TTC549 (cell line): ENCODE results near the gene LTC4S.
"Not testable (repeated sequence)": the region's sequence is repeated elsewhere in the genome, so short reads cannot be mapped to it uniquely, and the experiment has no call there.

Experiments used
- FAIRE-seq: peaks from 2 replicates; lab custom pipeline; 2012; peaks lifted over from hg19 to GRCh38; lab: Jason Lieb, UNC

LTC4S gene

GRCh38 chr5:179793468-179794139, at the start of gene LTC4S:
TSS of gene LTC4S (plus strand) at chr5:179793986. CDS start at chr5:179794081, 95 bp downstream.
- FAIRE-seq: no peak

- FAIRE-seq: not testable (repeated sequence)
Measured at GRCh38 chr5:179744106-179744505, 49.7 kb upstream of the LTC4S start.

- no peak for FAIRE-seq
Measured at GRCh38 chr5:179746872-179747271, 46.9 kb upstream of the LTC4S start.

GRCh38 chr5:179747811-179748210, 46.0 kb upstream of the LTC4S start:
- no peak for FAIRE-seq

- no peak for FAIRE-seq
Measured at GRCh38 chr5:179749857-179750508, 43.8 kb upstream of the LTC4S start.

GRCh38 chr5:179753971-179754370, 39.8 kb upstream of the LTC4S start:
- FAIRE-seq: no peak

- FAIRE-seq: no peak
Measured at GRCh38 chr5:179755022-179755421, 38.8 kb upstream of the LTC4S start.

GRCh38 chr5:179758955-179759354, 34.8 kb upstream of the LTC4S start:
- FAIRE-seq: no peak

GRCh38 chr5:179759581-179760551, 33.9 kb upstream of the LTC4S start:
- FAIRE-seq: no peak

GRCh38 chr5:179762079-179762780, 31.6 kb upstream of the LTC4S start:
- FAIRE-seq: no peak

- no peak for FAIRE-seq
Measured at GRCh38 chr5:179762781-179763176, 31.0 kb upstream of the LTC4S start.

GRCh38 chr5:179763215-179763945, 30.4 kb upstream of the LTC4S start:
- peak; percentile 56 for FAIRE-seq

- FAIRE-seq: no peak
Measured at GRCh38 chr5:179764056-179764455, 29.7 kb upstream of the LTC4S start.

- FAIRE-seq: no peak
Measured at GRCh38 chr5:179765400-179765799, 28.4 kb upstream of the LTC4S start.

GRCh38 chr5:179766021-179766725, 27.6 kb upstream of the LTC4S start:
- no peak for FAIRE-seq

GRCh38 chr5:179766726-179767455, 26.9 kb upstream of the LTC4S start:
- no peak for FAIRE-seq

GRCh38 chr5:179767496-179768100, 26.2 kb upstream of the LTC4S start:
- no peak for FAIRE-seq

GRCh38 chr5:179768326-179769085, 25.3 kb upstream of the LTC4S start:
- no peak for FAIRE-seq

- no peak for FAIRE-seq
Measured at GRCh38 chr5:179769271-179769670, 24.5 kb upstream of the LTC4S start.
